Breast epithelium (tissue), 4 donors: ENCODE data around the gene HRH2. TPM values are rescaled to one million over a fixed set of nuclear protein-coding genes. Genes with fewer than 3 reads are reported as not detected.
A peak's percentile ranks its signal among the peaks of the same experiment; 100 is the strongest.

Source experiments
- DNase-seq, 2 donors: peaks; one replicate each; pipeline ENCODE4 v3.0.0-alpha.2; 2019; ENCODE audit warnings: low spot score in 2 of 2
- H3K27ac ChIP-seq, 2 donors: fragments of 200-600 bp; sonication (generic) in 1 of 2; one replicate each; pipeline ENCODE4 v1.5.1; 2016 to 2019; ENCODE audit warnings: mild to moderate bottlenecking in 1 of 2
- H3K27me3 ChIP-seq, 2 donors: fragments of 200-600 bp; sonication (generic) in 1 of 2; one replicate each; pipeline versions ENCODE4 v1.5.1 to v1.6.0; 2017 to 2019; ENCODE audit warnings: control low read depth in 1 of 2, mild to moderate bottlenecking in 1 of 2
- H3K36me3 ChIP-seq: fragments of 200-600 bp; one replicate; pipeline ENCODE4 v1.5.1; 2019
- H3K4me1 ChIP-seq, 2 donors: fragments of 200-600 bp; sonication (generic); one replicate each; pipeline ENCODE4 v1.5.1; 2016 to 2019; ENCODE audit warnings: control low read depth in 1 of 2
- H3K4me3 ChIP-seq, 3 donors: fragments of 200-600 bp; sonication (generic); 1 replicate in 2 of 3; 2 replicates in 1 of 3; pipeline ENCODE4 v1.5.1; 2016 to 2019; ENCODE audit warnings: mild to moderate bottlenecking in 3 of 3, moderate library complexity in 2 of 3
- H3K9me3 ChIP-seq, 2 donors: fragments of 200-600 bp; sonication (generic) in 1 of 2; one replicate each; pipeline ENCODE4 v1.5.1; 2016 to 2019; ENCODE audit warnings: control low read depth in 1 of 2
- POLR2A ChIP-seq: fragments of 450-650 bp; IDR thresholded peaks from one replicate; pipeline ENCODE4 v1.6.1; 2016; ENCODE audit warnings: antibody characterized with exemption, mild to moderate bottlenecking, moderate library complexity
- POLR2AphosphoS5 ChIP-seq, 3 donors: sonication (generic); formaldehyde crosslinking; IDR thresholded peaks; one replicate each; pipeline ENCODE4 v1.6.1; 2017; ENCODE audit warnings: antibody characterized with exemption in 3 of 3
- intact Hi-C: fragments of 100-400 bp; cut with DNase I; formaldehyde crosslinking; loops from one replicate; pipeline ENCODE4 v1.15.1; 2023; ENCODE audit warnings: low total_unique reads
- total RNA-seq, 3 donors: library from RNA; depleted of rRNA; stranded (reverse); fragments of >200 nt; gene quantifications; one replicate each; pipeline ENCODE4 v1.1.0, GENCODE V29; 2016
- TF ChIP-seq, protein P1 (sequence below), 3 donors: fragments of 450-650 bp; IDR thresholded peaks; one replicate each; pipeline ENCODE4 v1.5.1; 2016 to 2017; ENCODE audit warnings: antibody characterized with exemption in 3 of 3, mild to moderate bottlenecking in 3 of 3, moderate library complexity in 3 of 3

HRH2 gene
- total RNA-seq, 3 donors from 2014 or later, result 0.73 to 5.0 (median 2.0) TPM

DNA sequence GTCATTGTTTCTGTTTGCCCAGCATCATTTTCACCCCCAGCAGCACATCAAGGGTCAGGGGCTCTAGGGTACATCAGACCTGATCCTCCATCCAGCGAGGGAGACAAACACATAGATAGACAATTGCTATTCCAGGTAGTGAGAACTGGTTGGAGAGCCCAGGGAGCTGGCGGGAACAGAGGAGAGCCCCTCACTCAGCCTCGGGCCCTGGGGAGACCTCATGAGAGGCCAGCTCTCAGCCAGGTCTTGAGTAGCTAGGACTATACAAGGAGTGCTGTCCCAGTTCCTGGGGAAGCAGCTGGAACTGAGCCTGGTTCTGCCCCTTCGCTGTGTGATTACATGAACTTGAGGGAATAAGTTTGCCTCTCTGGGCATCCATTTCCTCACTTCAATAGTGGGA, 80.3 kb downstream of the HRH2 start:
- Histone ChIP-seq H3K27ac (no peak overlapping the region), H3K4me3 (no peak overlapping the region), H3K9me3 (no peaks in the 10 kb centered on the region), H3K4me1 (no peaks in the 10 kb centered on the region), H3K36me3 (no peaks in the 10 kb centered on the region), H3K27me3 (peaks cover 0 to 24% of the 10 kb centered on the region in 2 donors)
- TF ChIP-seq, protein P1, sequence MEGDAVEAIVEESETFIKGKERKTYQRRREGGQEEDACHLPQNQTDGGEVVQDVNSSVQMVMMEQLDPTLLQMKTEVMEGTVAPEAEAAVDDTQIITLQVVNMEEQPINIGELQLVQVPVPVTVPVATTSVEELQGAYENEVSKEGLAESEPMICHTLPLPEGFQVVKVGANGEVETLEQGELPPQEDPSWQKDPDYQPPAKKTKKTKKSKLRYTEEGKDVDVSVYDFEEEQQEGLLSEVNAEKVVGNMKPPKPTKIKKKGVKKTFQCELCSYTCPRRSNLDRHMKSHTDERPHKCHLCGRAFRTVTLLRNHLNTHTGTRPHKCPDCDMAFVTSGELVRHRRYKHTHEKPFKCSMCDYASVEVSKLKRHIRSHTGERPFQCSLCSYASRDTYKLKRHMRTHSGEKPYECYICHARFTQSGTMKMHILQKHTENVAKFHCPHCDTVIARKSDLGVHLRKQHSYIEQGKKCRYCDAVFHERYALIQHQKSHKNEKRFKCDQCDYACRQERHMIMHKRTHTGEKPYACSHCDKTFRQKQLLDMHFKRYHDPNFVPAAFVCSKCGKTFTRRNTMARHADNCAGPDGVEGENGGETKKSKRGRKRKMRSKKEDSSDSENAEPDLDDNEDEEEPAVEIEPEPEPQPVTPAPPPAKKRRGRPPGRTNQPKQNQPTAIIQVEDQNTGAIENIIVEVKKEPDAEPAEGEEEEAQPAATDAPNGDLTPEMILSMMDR (IDR thresholded peaks at IDR 0.05), result no peak
- no peak for TF ChIP-seq POLR2A
- TF ChIP-seq POLR2AphosphoS5 (IDR thresholded peaks at IDR 0.05), result no peak
- intact Hi-C loops, result no loop called here
- DNase-seq, result no peak

DNA sequence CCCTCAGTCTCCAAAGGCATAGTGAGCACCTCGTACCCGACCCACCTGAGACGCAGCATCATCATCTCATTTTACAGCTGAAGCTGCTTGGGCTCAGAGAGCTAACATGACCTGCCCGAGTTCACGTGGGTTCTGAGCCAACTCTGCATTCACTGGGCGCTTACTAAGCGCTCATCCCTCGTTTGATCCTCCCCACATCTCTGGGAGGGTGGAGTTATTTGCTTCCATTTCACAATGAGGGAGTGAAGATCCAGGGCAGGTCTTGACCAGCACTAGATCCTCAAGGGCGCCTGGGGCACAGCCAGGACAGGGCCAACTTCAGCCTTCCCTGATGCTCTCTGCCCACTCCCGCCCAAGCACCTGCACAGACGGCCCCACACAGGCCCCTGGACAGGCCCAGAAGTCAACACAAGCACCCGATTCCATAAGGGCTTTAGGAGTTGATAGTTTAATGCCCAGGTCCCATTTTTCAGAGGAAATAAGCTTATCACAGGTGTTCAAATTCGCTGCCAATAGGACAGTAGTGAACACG, 80.8 kb downstream of the HRH2 start:
- Histone ChIP-seq H3K9me3 (no peaks in the 10 kb centered on the region), H3K27ac (no peak overlapping the region), H3K27me3 (peaks cover 0 to 20% of the 10 kb centered on the region in 2 donors), H3K4me3 (no peak overlapping the region), H3K36me3 (no peaks in the 10 kb centered on the region), H3K4me1 (no peaks in the 10 kb centered on the region)
- intact Hi-C loops, result no loop called here
- no peak for TF ChIP-seq POLR2AphosphoS5 (IDR thresholded peaks at IDR 0.05)
- TF ChIP-seq, protein P1 (IDR thresholded peaks at IDR 0.05), result no peak
- TF ChIP-seq POLR2A, result no peak
- peak in 1 of 2 donors; percentile 37 for DNase-seq

DNA sequence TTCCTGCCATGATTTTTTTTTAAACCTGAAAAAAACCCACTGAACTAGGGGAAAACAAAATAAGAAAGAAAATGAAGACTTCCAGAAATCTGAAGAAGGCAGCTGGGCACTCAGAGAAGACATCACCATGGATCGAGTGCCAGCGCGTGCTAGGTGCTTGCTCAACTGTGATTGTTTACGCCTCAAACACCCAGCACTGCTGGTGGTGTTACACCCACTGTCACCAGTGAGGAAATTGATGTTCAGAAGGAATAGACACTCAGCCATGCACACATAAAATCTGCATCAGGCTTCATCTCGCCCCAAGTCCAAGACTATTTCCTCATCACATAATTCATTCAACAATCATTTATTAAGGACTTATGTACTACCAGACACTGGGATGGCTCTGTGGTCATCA, 82.1 kb downstream of the HRH2 start:
- DNase-seq, result peak in 1 of 2 donors; percentile 42
- intact Hi-C loops, result no loop called here

DNA sequence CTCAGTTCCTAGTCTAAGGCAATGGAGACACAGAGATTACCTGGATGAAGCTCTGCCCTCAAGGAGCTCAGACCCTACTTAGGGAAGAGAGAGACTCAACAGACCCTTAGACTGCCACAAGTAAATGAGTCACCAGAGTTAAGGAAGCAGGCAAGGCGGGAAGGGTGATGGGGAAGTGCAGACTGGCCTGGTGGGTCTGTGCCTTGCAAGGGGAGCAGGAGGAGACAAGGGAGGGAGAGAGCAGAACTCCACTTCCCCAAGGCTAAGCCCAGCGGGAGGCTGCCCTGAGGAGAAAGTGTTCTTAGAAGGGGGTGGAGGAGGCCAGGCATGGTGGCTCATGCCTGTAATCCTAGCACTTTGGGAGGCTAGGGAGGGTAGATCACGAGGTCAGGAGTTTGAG, 83.7 kb downstream of the HRH2 start:
- Histone ChIP-seq H3K36me3 (no peaks in the 10 kb centered on the region), H3K9me3 (no peaks in the 10 kb centered on the region), H3K27ac (no peak overlapping the region), H3K4me3 (no peak overlapping the region), H3K4me1 (no peaks in the 10 kb centered on the region), H3K27me3 (peaks cover 0 to 13% of the 10 kb centered on the region in 2 donors)
- TF ChIP-seq, protein P1 (IDR thresholded peaks at IDR 0.05), result no peak
- TF ChIP-seq POLR2AphosphoS5 (IDR thresholded peaks at IDR 0.05) (no peak), POLR2A (no peak)
- intact Hi-C loops, result no loop called here
- no peak for DNase-seq

More for the DNA sequence above, 82.1 kb downstream of the HRH2 start:
- no peak overlapping the region for H3K4me3 ChIP-seq
- H3K27ac ChIP-seq, result no peak overlapping the region
- no peaks in the 10 kb centered on the region for H3K9me3 ChIP-seq
- no peaks in the 10 kb centered on the region for H3K36me3 ChIP-seq
- TF ChIP-seq, protein P1 (IDR thresholded peaks at IDR 0.05), result no peak
- TF ChIP-seq POLR2A, result no peak
- no peak for TF ChIP-seq POLR2AphosphoS5 (IDR thresholded peaks at IDR 0.05)
- H3K27me3 ChIP-seq, result peaks cover 0 to 20% of the 10 kb centered on the region in 2 donors
- H3K4me1 ChIP-seq, result no peaks in the 10 kb centered on the region

DNA sequence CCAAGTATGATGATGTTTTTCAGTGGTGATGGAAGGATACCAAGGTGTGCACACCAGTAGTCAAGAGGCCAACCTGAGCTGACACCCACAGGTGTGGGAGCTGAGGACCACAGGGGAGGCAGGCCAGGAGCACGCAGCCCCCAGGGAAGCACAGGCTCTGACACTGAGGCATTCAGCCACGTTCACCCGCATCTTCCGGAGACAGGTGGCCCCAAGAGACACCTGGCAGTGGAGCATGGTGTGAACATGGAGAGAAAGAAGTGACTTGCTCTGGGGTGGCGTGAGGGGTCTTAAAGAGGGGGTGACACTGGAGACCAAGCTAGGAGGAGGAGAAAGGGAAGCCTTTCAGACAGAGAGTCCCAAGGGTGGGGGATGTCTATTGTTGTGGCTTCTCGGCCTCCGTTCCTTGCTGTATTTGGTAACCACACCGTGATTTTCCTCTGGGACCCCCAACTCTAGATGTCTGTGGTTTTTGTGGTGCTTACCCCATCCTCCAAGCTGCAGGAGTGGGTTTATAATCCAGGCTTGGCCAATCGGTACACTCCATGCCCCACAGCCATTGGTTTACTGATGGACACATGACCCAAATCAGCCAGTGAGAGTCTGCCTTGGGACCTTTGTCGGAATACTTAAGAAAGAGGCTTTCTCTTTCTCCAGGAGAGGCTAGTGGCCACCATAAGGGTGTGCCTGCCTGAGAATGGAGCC, 84.6 kb downstream of the HRH2 start:
- H3K27me3 ChIP-seq, result peaks cover 0 to 7% of the 10 kb centered on the region in 2 donors
- H3K4me1 ChIP-seq, result no peaks in the 10 kb centered on the region
- intact Hi-C loops, result no loop called here
- H3K27ac ChIP-seq, result no peak overlapping the region
- no peaks in the 10 kb centered on the region for H3K36me3 ChIP-seq
- no peak for TF ChIP-seq POLR2AphosphoS5 (IDR thresholded peaks at IDR 0.05)
- no peak for TF ChIP-seq POLR2A
- TF ChIP-seq, protein P1 (IDR thresholded peaks at IDR 0.05), result no peak
- no peak overlapping the region for H3K4me3 ChIP-seq
- H3K9me3 ChIP-seq, result no peaks in the 10 kb centered on the region
- no peak for DNase-seq
